ENCODE data around the gene OLFML1.
A peak's percentile ranks its signal among the peaks of the same experiment; 100 is the strongest.
"Not testable (repeated sequence)": the region's sequence is repeated elsewhere in the genome, so short reads cannot be mapped to it uniquely, and the experiment has no call there.

The OLFML1 gene

GRCh38 chr11:7513234-7514098 is 28.2 kb downstream of the OLFML1 start, which contains the start of gene PPFIBP2:
TSS of gene PPFIBP2 (plus strand) at chr11:7513999. CDS start at chr11:7549476, 35,477 bp downstream.
- peak; percentile 86 for DNase-seq

DNA sequence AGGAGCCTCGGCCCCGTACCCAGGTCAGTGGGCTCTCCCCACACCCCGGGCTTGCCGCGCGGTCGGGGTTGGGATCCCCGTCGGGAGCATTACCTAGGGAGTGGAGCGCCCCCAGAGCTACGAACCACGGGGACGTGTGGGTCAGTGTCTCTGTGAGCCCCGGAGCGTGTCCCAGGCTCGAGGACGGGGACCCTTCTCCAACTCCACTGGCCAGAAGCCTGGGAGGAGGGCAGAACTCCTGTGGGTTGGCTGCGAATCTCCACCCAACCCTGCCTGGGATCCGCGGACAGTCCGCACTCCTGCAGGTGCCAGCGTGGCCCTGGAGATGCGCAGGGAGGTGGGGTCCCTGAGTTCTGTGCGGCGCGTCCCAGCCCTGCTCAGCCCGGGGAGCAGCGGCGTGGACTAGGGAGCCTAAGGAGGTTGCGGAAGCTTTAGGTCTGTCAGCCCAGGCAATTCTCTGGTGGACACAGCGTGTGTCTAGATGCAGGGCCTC is 28.8 kb downstream of the OLFML1 start:
- DNase-seq: no peak

GRCh38 chr11:7515447-7515886 is 30.2 kb downstream of the OLFML1 start:
- DNase-seq: no peak

DNA sequence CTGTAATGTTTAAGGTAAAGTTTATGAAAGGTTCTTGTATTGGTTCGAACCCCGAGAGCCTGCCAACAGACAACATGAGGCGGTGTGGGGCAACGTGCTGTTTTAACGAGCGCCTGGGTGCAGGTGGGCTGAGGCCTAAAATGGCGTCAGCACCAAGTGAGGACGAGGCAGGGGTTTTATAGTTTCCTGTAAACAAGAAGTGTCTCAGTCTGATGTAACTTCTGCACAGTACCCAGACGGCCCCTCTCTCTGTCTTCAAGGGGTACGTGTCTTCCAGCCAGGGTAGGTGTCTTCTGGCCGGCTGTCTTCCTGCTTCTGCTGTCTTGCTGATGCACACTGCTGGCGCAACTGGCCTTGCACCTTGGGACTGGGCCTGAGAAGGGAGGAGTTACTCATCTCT is 31.2 kb downstream of the OLFML1 start:
- no peak for DNase-seq

- DNase-seq: not testable (repeated sequence)
Measured at GRCh38 chr11:7517743-7518142, 32.4 kb downstream of the OLFML1 start.

- no peak for DNase-seq
Measured at GRCh38 chr11:7518811-7519562, 33.7 kb downstream of the OLFML1 start.

DNA sequence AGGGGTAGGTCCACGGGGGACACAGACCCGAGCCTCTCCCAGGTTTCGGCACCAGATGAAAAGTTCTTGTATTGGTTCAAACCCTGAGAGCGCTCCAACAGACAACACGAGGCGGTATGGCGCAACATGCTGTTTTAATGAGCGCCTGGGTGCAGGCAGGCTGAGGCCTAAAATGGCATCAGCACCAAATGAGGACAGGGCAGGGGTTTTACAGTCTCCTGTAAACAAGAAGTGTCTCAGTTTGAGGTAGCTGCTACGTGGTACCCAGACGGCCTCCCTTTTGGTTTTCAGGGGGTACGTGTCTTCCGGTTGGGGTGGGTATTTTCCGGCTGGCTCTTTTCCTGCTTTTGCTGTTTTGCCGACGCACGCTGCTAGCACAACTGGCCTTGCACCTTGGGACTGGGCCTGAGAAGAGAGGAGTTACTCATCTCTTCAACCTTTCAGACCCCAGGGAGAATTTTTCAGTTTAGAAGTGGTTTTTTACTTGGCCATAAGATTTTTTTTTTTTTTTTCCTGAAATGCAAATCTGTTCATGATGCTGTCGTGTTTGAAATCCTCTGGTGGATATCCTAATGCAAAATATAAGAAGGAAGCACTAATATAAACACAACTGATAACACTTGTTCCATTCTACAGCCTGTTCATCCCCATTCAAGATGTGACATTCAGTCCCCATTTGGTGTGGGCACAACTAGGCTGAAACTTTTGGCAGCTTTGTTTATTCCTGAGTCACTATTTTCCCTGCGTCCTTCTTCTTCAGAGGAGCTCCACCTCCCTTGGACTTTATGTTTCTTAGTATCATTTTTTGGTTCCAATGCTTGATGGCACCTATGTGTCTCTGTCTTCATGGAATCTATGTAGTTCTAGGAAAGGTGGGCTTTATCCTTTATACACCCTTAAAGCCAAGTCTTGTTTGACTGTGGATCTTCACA is 35.0 kb downstream of the OLFML1 start:
- no peak for DNase-seq

DNA sequence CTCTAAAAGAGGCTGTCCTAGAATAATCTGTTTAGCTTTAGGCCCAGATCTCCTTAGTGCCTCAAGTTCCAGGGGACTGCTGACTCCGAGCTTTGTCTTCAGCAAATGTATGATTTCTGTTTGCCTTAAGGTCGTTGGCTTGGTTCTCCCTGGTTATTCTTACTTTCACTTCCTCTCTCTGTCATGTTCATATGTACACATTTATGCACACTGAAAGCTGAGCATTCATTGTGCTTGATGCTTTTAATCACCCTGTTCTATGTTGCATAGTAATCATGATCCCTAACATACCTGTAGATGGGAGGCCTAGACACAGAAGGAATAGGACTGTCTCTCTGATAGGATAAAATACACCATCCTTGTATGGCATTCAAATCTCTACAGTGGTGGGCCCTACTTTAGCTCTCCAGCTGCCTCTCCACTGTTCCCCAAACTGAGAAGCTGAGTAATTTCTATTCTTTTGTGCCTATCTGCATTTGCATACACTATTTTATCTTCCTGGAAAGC is 35.7 kb downstream of the OLFML1 start:
- no peak for DNase-seq

GRCh38 chr11:7522121-7522520 is 36.8 kb downstream of the OLFML1 start:
- no peak for DNase-seq

- DNase-seq: no peak
Measured at GRCh38 chr11:7522546-7522945, 37.2 kb downstream of the OLFML1 start.

DNA sequence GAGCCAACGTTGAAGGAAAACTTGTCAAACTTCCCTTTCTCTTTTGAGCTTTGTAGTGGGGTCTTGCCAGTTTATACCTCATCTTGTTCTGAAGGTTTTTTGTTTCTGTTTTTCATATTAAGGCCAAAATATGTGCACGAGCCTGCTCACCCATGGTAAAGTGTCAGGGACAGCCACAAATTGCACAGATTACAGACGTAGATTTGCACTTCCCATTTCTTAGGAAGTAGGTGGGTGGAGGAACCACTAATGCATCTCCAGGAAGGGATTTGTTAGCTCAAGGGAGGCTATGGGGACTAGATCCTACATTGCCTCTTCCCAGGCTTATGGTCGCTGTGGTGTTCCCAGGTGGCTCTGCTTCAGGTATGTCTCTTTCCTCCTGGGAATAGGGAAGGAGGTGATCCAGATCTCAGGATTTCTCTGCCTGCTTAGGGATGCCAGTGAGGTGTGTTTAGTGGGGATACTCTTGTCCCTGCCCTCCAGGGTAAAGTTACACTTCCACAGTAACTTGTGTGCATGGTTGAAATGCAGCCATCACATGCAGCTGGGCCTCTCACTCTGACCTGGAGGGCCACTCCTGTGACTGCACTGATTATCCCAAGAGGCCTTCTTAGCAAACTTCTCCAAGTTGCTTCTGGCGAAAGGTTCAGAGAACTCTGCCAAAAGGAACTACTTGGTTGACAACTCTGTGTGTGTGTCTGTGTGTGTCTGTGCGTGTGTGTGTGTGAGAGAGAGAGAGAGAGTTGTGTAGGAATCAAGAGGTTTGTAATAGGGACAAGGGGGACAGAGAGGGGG is 38.3 kb downstream of the OLFML1 start:
- DNase-seq: no peak

DNA sequence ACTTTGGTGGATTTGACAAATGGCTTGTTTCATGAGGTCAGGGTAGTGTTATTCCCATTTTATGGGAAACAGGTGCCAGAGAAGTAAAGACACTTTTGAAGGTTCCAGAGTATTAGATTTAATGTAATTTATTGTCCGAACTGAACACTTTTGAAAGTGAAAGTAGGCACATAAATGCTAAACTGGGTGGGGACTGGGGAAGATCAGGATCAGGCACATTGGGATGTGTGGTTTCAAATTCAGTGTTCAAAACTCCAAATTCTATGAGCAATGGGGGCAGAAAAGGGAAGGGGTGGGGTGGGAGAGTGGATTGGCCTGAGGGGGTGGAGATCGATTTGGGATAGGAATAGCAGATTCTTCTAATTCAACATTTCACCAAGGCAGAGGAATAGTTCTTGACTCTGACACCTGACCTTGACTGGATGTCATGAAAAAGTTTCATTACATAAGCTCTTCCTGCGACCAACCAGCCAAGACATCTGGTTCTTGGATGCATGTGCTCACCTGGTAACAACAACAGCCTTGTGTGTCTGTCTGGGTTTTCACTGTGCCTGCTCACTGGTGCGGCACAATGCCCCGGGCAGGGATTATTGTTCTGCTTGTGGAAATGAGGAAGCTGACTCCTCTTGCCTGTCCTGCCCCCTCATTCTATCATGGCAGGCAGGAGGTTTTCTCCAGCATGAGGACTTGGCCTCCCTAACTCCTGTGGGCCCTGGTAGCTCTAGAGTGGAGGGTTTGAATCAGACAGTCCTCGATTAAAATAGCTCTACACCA is 39.3 kb downstream of the OLFML1 start:
- no peak for DNase-seq

DNA sequence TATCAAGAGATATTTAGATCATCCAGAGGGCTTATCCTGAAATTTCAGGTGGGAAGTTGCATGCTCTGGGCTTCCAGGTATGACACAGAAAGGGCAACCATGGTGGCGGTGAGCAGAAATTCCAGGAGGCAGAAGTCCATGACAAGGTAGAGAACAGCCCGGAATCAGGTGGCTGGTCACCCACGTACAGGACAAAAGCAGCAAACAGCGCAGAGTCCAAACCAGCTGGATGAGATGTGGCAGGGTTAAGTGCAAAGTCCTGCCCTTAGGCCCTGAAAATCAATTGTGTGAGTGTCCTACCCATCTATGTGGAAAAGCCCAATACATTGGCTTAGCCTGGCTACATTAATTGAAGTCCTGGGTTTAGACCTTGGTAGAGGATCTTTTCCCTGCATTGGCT is 40.1 kb downstream of the OLFML1 start:
- no peak for DNase-seq

GRCh38 chr11:7527029-7527428 is 41.7 kb downstream of the OLFML1 start:
- DNase-seq: no peak

DNA sequence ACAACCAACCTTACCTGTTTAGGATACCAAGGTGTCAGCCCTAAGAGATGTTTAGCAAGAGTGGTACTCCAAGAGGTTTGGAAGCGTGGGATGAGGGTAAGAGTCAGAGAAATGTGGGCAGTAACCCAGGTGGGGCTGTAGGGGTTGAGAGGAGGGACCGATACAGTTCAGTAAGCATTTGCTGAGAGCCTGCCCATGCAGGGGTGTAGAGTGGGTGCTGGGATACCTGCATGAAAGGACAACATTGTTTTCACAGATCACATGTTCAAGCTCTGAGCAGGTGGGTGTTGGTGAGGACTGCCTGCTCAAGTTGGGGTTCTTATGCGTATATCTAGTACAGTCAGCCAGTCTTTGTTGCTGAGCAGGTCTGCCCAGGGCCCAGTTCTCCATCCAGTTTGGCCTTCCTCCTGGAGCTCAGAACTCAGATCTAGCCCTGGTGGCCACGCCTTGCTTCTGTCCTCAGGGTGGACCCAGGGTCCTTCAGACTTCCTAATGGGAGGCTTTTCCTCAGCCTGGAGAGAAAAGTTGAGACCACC is 43.3 kb downstream of the OLFML1 start:
- DNase-seq: no peak

- no peak for DNase-seq
Measured at GRCh38 chr11:7530013-7530640, 44.8 kb downstream of the OLFML1 start.

- no peak for DNase-seq
Measured at GRCh38 chr11:7531011-7531410, 45.7 kb downstream of the OLFML1 start.

DNA sequence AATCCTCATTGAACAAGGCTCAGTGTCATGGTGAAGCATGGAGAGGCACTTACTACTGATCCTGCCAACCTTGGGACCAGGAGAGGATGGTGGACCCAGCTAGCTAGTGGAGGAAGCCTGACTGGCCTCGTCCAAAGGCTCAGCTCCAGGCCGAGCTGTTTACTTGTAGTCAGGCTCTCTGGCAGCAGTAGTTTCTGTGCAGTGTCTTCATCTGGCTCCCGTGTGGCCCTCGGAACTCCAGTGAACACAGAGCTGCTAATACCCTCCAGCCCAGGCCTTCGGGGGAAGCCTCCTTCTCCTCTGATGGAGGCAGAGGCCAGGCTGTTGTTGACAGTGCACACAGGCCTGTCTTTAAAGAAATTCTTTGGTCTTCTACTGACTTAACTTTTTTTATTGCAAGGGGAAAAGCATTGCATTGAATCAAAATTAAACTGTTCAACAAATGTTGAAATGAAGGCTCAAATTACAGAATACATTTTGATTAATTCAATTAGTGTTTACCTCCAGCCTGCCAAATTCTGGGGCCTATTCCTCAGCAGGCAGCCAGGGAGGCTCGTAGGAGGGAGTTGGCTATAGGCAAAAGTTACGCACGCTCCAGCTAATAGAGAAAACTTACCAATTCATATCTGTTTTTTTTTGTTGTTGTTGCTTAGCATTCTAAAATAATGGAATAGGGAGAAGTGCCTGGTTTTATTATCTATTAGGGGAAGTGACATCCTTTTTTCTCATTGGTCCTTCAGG is 47.3 kb downstream of the OLFML1 start:
- DNase-seq: no peak
